Nephron progenitor cell (in vitro differentiated cells): ENCODE data around the gene ARID3C.

ENCODE experiments used
- DNase-seq: peaks from one replicate; pipeline ENCODE4 v3.0.0; 2021
- H3K27ac Mint-ChIP-seq: 2 replicates; pipeline ENCODE4 v1.8.0; 2021; ENCODE audit warnings: mild to moderate bottlenecking, moderate library complexity, mixed read lengths
- H3K27me3 Mint-ChIP-seq: 2 replicates; pipeline ENCODE4 v1.8.0; 2021; ENCODE audit warnings: mild to moderate bottlenecking, low read depth, mixed read lengths; ENCODE audit not compliant: poor library complexity
- H3K36me3 Mint-ChIP-seq: 2 replicates; pipeline ENCODE4 v1.8.0; 2021; ENCODE audit warnings: low read depth, mixed read lengths
- H3K4me1 Mint-ChIP-seq: 2 replicates; pipeline ENCODE4 v1.8.0; 2021; ENCODE audit warnings: mixed read lengths
- H3K4me3 Mint-ChIP-seq: 2 replicates; pipeline ENCODE4 v1.8.0; 2021; ENCODE audit warnings: mild to moderate bottlenecking, moderate library complexity, mixed read lengths
- H3K9me3 Mint-ChIP-seq: 2 replicates; pipeline ENCODE4 v1.8.0; 2021; ENCODE audit warnings: mild to moderate bottlenecking, moderate library complexity, mixed read lengths
- TF ChIP-seq, protein P1 (sequence below): fragments of 200-600 bp; sonication (generic); IDR thresholded peaks from 2 replicates; pipeline ENCODE4 v1.5.0; 2021; ENCODE audit warnings: antibody characterized with exemption

The ARID3C gene

DNA sequence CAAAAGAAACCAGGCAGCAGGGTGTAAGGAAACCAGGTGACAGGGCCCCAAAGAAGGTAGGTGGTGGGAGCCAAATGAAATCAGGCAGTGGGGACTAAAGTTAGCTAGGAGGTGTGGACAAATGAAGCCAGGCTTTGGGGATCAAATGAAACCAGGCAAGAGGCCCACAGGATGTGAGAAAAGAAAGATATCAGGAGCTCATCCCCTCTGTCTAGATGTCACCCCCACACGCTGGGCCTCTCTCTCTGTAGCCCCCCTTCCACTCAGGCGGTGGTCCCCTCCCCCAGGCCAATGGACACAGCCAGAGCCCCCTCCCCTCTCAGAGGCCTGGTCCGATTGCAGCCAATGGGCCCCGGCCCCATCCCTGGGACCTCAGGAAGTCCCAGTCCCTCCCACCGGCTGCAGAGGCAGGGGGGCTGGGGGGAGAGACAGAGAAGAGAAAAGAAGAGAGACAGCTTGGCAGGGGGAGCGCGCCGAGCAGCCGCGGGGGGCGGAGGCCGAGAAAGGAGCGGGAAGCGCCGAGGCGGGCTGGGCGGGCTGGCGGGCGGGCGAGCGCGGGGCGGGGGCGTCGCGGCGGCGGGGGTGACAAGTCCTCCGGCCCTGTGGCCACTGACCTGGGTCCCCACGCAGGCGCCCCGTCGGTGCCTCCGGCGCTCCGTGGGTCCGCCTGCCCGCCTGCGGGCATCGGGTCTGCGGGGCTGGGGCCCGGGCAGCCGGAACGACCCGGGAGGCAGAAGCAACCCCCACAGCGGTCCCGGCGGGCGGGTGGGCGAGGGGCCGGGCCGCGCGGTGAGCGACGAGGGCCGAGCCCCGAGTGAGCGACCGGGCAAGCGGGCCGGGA is 51.2 kb downstream of the ARID3C start:
- peak; percentile 76 for DNase-seq
- TF ChIP-seq, protein P1, sequence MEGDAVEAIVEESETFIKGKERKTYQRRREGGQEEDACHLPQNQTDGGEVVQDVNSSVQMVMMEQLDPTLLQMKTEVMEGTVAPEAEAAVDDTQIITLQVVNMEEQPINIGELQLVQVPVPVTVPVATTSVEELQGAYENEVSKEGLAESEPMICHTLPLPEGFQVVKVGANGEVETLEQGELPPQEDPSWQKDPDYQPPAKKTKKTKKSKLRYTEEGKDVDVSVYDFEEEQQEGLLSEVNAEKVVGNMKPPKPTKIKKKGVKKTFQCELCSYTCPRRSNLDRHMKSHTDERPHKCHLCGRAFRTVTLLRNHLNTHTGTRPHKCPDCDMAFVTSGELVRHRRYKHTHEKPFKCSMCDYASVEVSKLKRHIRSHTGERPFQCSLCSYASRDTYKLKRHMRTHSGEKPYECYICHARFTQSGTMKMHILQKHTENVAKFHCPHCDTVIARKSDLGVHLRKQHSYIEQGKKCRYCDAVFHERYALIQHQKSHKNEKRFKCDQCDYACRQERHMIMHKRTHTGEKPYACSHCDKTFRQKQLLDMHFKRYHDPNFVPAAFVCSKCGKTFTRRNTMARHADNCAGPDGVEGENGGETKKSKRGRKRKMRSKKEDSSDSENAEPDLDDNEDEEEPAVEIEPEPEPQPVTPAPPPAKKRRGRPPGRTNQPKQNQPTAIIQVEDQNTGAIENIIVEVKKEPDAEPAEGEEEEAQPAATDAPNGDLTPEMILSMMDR: no peak
- Mint-ChIP-seq H3K4me3 (peak overlapping the region; percentile 77), H3K27ac (peak overlapping the region; percentile 93), H3K4me1 (peaks cover 94% of the 10 kb centered on the region), H3K36me3 (no peaks in the 10 kb centered on the region), H3K27me3 (peaks cover 5% of the 10 kb centered on the region), H3K9me3 (no peaks in the 10 kb centered on the region)

DNA sequence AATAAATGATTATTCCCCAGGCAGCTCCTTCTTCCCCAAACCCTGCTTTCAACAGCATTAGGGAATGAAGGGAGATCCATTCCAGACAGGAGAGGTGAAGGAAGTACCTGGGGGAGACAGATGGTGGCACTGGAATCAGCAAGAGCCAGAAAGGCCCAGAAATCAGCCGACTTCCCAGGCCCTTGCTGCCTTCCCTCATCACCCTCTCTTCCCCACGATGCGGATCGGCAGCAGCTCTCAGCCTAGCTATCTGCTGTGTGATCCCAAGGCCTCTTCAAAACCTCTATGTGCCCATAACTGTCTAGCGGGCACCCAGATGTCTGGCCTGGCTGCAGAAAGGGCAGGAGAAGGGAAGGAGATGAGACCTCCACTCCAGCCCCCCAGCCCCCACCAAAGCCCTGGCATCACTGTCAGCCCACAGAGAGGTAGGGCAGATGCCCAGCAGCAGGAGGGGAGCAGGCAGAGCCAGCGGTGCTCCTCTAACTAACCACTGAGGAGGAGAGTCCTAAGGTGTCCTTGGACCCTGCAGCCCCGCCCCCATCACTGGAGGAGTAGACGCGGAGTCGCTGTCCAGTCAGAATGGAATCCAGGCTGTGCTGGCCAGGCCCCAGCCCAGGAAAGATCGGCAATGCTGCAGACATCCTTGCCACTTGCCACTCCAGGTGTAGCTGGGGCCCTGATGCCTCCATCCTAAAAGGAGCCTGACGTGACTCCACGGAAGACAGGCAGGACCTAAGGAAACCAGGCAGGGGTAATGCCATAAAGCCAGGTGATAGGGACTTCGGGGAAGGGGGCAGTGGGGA is 52.1 kb downstream of the ARID3C start:
- Mint-ChIP-seq H3K27me3 (peaks cover 5% of the 10 kb centered on the region), H3K4me3 (peak overlapping the region; percentile 77), H3K36me3 (no peaks in the 10 kb centered on the region), H3K27ac (peak overlapping the region; percentile 93), H3K9me3 (no peaks in the 10 kb centered on the region), H3K4me1 (peaks cover 94% of the 10 kb centered on the region)
- TF ChIP-seq, protein P1: no peak
- DNase-seq: peak; percentile 83

DNA sequence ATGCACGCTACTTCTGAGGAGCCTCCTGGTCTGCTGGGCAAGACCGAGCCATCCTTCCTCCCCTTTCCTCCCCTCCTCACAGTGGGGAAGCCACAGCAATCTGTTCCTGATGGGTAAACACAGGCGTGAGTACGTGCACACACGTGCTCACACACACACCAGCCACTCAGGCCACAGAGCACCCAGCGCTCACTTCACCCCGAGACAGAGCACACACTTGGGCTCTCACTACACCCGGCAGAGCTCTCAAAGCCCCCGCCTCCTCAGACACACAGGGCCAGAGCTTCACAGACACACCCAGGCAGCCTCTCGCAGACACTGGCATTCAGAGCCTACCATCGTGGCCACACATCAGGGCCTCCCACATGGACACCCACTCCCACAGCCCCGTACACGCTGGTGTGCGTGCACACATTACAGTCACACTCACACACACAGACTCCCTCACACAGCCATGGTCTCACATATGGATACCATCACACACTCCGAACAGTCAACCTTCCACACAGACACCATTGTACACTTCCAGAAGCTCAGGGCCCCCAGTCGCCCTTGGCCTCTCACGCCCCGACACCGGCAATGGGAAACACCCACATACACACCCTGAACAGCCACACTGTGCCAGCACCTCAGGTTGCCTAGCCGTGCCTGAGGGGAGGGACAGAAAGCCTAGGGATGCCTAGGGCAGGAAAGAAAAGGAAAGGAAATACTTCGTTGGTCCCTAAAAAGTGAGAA is 52.8 kb downstream of the ARID3C start:
- peak overlapping the region; percentile 64 for H3K4me3 Mint-ChIP-seq
- no peak for DNase-seq
- TF ChIP-seq, protein P1: no peak
- peak overlapping the region; percentile 36 for H3K27ac Mint-ChIP-seq
- no peaks in the 10 kb centered on the region for H3K36me3 Mint-ChIP-seq
- H3K4me1 Mint-ChIP-seq: peaks cover 94% of the 10 kb centered on the region
- no peaks in the 10 kb centered on the region for H3K9me3 Mint-ChIP-seq
- H3K27me3 Mint-ChIP-seq: peaks cover 5% of the 10 kb centered on the region

DNA sequence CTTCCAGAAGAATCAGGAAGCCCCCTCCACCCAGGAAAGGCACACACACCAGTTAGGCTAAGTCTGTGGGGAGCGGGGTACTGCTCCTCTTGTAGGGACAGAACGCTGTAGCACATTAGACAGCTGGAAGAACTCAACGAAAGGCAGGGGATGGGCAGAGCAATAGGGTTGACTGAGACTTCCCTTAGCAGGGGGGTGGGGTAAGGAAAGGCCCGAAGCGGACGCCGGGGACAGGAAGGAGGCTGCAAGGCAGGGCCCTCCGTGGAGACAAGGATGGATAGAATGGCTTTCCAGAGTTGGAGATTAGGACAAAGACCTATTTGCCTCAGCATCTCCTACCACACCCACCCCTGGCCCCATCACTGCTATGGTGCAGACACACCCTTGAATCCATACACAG is 53.6 kb downstream of the ARID3C start:
- Mint-ChIP-seq H3K27ac (no peak overlapping the region), H3K4me1 (peaks cover 94% of the 10 kb centered on the region), H3K4me3 (no peak overlapping the region), H3K36me3 (no peaks in the 10 kb centered on the region), H3K27me3 (peaks cover 3% of the 10 kb centered on the region), H3K9me3 (no peaks in the 10 kb centered on the region)
- TF ChIP-seq, protein P1: no peak
- no peak for DNase-seq

DNA sequence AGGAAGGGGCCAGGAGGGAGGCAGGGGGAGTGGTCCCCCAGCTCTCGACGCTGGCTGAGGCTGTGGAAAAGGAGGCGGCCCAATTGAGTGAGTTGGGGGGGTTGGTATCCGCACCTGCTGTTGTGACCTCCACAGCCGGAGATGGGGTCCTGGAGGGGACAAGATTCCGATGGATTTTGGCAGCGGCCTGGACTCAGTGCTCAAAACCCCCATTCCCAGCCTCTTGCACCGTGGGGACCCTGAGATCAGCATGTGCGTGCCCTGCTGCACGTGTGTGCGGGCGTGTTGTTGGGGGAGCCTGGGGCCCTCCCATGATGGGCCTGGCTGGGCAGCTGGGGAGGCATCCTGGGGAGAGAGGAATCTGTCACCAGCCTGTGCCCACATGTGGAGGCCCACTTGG is 54.3 kb downstream of the ARID3C start:
- no peak overlapping the region for H3K4me3 Mint-ChIP-seq
- H3K4me1 Mint-ChIP-seq: peaks cover 94% of the 10 kb centered on the region
- DNase-seq: no peak
- H3K36me3 Mint-ChIP-seq: no peaks in the 10 kb centered on the region
- H3K27ac Mint-ChIP-seq: no peak overlapping the region
- no peaks in the 10 kb centered on the region for H3K9me3 Mint-ChIP-seq
- TF ChIP-seq, protein P1: no peak
- peaks cover 5% of the 10 kb centered on the region for H3K27me3 Mint-ChIP-seq
